HL-60 (cell line): ENCODE data around the gene MYO5C.

Experiments used
- DNase-seq, 2 experiments: peaks; one replicate each; pipeline ENCODE4 v3.0.0-alpha.2; 2010 to 2020; ENCODE audit warnings: low read depth in 1 of 2, low spot score in 1 of 2
- H3K27ac ChIP-seq: fragments of 250-450 bp; sonication (Bioruptor Pico); replicated peaks from 2 replicates; pipeline ENCODE4 v1.5.1; 2020; ENCODE audit warnings: mild to moderate bottlenecking, moderate library complexity
- H3K27me3 ChIP-seq: fragments of 250-450 bp; sonication (Bioruptor Pico); 2 replicates; pipeline ENCODE4 v1.5.1; 2021; ENCODE audit warnings: mild to moderate bottlenecking, moderate library complexity; ENCODE audit not compliant: insufficient read depth, poor library complexity, severe bottlenecking
- H3K4me3 ChIP-seq: replicated peaks from 2 replicates; pipeline ENCODE4 v1.5.1; 2011; ENCODE audit warnings: mild to moderate bottlenecking, control low read depth, low read length; ENCODE audit not compliant: insufficient read depth
- GABPA ChIP-seq: IDR thresholded peaks from 2 replicates; pipeline ENCODE4 v1.6.1; 2012; ENCODE audit warnings: low read depth
- POLR2AphosphoS5 ChIP-seq: IDR thresholded peaks from 2 replicates; pipeline ENCODE4 v1.6.1; 2012; ENCODE audit warnings: low read depth
- SPI1 ChIP-seq: IDR thresholded peaks from 2 replicates; pipeline ENCODE4 v1.6.1; 2012; ENCODE audit warnings: low read depth, mild to moderate bottlenecking, borderline replicate concordance
- TF ChIP-seq, protein P1 (sequence below): IDR thresholded peaks from 2 replicates; pipeline ENCODE4 v1.6.1; 2012; ENCODE audit warnings: low read depth; ENCODE audit not compliant: insufficient replicate concordance
- TF ChIP-seq, protein P2 (sequence below): IDR thresholded peaks from one replicate; pipeline ENCODE4 v1.5.1; 2011; ENCODE audit warnings: low read length, control low read depth, inconsistent platforms; ENCODE audit not compliant: insufficient read depth

Gene MYO5C

DNA sequence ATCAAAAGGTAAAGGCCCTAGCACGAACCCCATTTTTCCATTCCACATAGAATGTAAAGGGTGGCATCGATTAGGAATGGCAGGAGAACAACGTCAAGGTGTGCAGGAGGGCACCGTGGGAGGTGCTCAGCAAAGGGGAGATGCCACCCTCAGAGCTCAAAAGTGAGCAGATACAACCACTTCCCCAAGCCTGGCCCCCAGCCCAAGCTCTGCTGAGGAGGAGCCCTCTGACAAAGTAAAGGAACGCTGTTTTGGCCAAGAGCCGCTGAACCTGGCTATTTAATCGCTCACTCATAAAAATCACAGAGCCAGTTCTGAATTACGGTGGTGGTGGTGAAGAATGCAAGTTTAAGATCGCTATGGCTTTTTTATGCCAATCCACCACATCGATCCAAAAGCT lies 116.8 kb downstream of the MYO5C start:
- Histone ChIP-seq H3K27ac (no peak overlapping the region), H3K27me3 (peaks cover 3% of the 10 kb centered on the region), H3K4me3 (peak overlapping the region; percentile 91)
- TF ChIP-seq, protein P1, sequence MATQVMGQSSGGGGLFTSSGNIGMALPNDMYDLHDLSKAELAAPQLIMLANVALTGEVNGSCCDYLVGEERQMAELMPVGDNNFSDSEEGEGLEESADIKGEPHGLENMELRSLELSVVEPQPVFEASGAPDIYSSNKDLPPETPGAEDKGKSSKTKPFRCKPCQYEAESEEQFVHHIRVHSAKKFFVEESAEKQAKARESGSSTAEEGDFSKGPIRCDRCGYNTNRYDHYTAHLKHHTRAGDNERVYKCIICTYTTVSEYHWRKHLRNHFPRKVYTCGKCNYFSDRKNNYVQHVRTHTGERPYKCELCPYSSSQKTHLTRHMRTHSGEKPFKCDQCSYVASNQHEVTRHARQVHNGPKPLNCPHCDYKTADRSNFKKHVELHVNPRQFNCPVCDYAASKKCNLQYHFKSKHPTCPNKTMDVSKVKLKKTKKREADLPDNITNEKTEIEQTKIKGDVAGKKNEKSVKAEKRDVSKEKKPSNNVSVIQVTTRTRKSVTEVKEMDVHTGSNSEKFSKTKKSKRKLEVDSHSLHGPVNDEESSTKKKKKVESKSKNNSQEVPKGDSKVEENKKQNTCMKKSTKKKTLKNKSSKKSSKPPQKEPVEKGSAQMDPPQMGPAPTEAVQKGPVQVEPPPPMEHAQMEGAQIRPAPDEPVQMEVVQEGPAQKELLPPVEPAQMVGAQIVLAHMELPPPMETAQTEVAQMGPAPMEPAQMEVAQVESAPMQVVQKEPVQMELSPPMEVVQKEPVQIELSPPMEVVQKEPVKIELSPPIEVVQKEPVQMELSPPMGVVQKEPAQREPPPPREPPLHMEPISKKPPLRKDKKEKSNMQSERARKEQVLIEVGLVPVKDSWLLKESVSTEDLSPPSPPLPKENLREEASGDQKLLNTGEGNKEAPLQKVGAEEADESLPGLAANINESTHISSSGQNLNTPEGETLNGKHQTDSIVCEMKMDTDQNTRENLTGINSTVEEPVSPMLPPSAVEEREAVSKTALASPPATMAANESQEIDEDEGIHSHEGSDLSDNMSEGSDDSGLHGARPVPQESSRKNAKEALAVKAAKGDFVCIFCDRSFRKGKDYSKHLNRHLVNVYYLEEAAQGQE = no peak
- TF ChIP-seq GABPA (no peak), POLR2AphosphoS5 (no peak), SPI1 (no peak)
- TF ChIP-seq, protein P2, sequence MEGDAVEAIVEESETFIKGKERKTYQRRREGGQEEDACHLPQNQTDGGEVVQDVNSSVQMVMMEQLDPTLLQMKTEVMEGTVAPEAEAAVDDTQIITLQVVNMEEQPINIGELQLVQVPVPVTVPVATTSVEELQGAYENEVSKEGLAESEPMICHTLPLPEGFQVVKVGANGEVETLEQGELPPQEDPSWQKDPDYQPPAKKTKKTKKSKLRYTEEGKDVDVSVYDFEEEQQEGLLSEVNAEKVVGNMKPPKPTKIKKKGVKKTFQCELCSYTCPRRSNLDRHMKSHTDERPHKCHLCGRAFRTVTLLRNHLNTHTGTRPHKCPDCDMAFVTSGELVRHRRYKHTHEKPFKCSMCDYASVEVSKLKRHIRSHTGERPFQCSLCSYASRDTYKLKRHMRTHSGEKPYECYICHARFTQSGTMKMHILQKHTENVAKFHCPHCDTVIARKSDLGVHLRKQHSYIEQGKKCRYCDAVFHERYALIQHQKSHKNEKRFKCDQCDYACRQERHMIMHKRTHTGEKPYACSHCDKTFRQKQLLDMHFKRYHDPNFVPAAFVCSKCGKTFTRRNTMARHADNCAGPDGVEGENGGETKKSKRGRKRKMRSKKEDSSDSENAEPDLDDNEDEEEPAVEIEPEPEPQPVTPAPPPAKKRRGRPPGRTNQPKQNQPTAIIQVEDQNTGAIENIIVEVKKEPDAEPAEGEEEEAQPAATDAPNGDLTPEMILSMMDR = no peak
- DNase-seq = no peak

DNA sequence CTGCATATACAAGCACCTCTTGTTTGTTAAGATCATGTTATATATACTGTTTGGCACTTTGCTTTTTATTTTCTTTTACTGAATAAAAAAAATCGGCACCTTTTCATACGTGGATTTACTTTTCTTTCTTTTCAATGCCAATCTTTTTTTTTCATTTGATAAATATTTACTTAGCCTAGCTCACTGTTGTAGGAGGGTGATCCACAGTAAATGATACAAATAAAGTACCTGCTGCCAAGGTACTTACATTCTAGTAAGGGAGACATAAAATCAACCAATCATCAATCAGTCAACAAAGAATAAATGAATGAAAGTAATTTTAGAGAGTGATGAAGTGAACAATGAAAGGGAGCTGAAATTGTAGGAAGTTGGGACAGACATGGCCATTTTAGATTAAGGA lies 122.7 kb downstream of the MYO5C start:
- TF ChIP-seq, protein P1 = no peak
- TF ChIP-seq, protein P2 = no peak
- TF ChIP-seq SPI1 (no peak), POLR2AphosphoS5 (no peak), GABPA (no peak)
- no peak for DNase-seq
- no peak overlapping the region for H3K4me3 ChIP-seq
- H3K27me3 ChIP-seq = no peaks in the 10 kb centered on the region
- H3K27ac ChIP-seq = no peak overlapping the region

DNA sequence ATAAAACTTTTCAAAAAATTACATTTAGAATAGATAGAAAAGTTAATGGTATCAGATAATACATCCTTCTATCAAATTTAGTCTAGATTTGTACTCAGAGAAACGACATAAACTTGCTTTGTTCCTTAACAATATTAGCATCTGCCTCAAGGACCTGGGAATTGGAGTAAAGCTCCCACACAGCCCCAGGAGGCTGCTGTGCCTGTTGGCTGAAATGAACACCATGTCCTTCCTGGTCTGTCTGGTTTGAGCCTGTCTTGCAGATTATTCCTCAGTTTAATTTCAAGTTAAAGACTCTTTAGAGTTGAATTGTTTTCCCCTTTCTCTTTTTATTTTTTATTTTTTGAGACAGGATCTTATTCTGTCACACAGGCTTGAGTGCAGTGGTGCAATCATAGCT lies 123.8 kb downstream of the MYO5C start:
- TF ChIP-seq, protein P1 = no peak
- TF ChIP-seq, protein P2 = no peak
- TF ChIP-seq POLR2AphosphoS5 (no peak), SPI1 (no peak), GABPA (no peak)
- DNase-seq = no peak
- Histone ChIP-seq H3K27ac (no peak overlapping the region), H3K4me3 (no peak overlapping the region), H3K27me3 (no peaks in the 10 kb centered on the region)
